SH-SY5Y (cell line): ENCODE results near the gene TSC1.

Experiments
- GATA2 ChIP-seq: IDR thresholded peaks from 2 replicates; pipeline ENCODE4 v1.6.1; 2011; ENCODE audit warnings: mild to moderate bottlenecking, low read depth, low read length
- GATA3 ChIP-seq: IDR thresholded peaks from 2 replicates; pipeline ENCODE4 v1.6.1; 2011; ENCODE audit warnings: low read depth, mild to moderate bottlenecking, low read length, moderate library complexity

DNA sequence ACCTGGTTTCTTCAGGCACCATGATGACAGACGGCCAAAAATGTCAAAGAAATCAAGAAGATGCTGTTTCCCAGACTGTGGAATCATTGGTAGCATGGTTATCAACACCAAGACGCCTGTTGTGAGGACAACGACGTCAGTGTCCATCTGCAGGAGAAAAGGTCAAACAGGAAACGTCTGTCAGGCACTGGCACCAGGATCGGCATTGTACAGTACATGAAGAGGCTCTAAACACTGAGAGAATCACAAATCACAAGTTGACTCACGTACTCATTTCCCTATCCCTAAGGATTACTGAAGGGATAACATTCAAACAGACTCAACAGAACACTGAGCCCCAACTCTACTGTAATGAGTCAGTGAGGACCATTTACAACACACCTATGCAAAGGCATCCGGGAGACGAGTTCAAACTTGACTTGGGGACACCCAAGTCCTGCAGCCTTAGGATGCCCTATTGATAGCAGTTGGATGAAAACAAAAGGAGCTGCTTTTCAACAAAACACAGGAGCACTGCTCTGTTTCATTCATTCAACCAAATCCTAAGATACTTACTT, 21.0 kb downstream of the TSC1 start:
- no peak for TF ChIP-seq GATA2
- TF ChIP-seq GATA3: no peak
